AG04449 (cell line): Measurements from ENCODE around the gene GRIN2C.
"Not testable (repeated sequence)": the region's sequence is repeated elsewhere in the genome, so short reads cannot be mapped to it uniquely, and the experiment has no call there.

Source experiments
- CTCF ChIA-PET: fragments of 350-600 bp; formaldehyde crosslinking; extraction: SDS; loops from one replicate; lab custom pipeline; 2021; ENCODE audit warnings: antibody characterized with exemption; lab: Yijun Ruan, JAX
- POLR2A ChIA-PET: fragments of 400-600, 350-600 bp; formaldehyde crosslinking; extraction: SDS; loops from one replicate; lab custom pipeline; 2020; ENCODE audit warnings: antibody characterized with exemption, inconsistent platforms; lab: Yijun Ruan, JAX
- DNase-seq: peaks from one replicate; pipeline ENCODE4 v3.0.0-alpha.2; 2010; ENCODE audit warnings: low read depth, low spot score
- H3K4me3 ChIP-seq: 2 replicates; pipeline ENCODE4 v1.5.1; 2011; ENCODE audit warnings: low read depth, mild to moderate bottlenecking, control low read depth, low read length
- TF ChIP-seq, protein P1 (sequence below): IDR thresholded peaks from one replicate; pipeline ENCODE4 v1.5.1; 2011; ENCODE audit warnings: mild to moderate bottlenecking, moderate library complexity, low read length, control low read depth, inconsistent platforms; ENCODE audit not compliant: insufficient read depth; ENCODE audit errors: missing control alignments

The GRIN2C gene

GRCh38 chr17:74859459-74860228 is at the start of gene GRIN2C:
GRIN2C (minus strand) TSS chr17:74859885; CDS start chr17:74855092, 4,793 bp downstream.
- H3K4me3 ChIP-seq: 0 out of 2 replicates have a peak within 1 kb of the TSS, but pooled peaks have one; percentile 32
- POLR2A ChIA-PET: no interaction called here
- no peak for DNase-seq
- TF ChIP-seq, protein P1, sequence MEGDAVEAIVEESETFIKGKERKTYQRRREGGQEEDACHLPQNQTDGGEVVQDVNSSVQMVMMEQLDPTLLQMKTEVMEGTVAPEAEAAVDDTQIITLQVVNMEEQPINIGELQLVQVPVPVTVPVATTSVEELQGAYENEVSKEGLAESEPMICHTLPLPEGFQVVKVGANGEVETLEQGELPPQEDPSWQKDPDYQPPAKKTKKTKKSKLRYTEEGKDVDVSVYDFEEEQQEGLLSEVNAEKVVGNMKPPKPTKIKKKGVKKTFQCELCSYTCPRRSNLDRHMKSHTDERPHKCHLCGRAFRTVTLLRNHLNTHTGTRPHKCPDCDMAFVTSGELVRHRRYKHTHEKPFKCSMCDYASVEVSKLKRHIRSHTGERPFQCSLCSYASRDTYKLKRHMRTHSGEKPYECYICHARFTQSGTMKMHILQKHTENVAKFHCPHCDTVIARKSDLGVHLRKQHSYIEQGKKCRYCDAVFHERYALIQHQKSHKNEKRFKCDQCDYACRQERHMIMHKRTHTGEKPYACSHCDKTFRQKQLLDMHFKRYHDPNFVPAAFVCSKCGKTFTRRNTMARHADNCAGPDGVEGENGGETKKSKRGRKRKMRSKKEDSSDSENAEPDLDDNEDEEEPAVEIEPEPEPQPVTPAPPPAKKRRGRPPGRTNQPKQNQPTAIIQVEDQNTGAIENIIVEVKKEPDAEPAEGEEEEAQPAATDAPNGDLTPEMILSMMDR: peak; percentile 30
- CTCF ChIA-PET: interaction anchor here (1.2 to 20.6 kb wide), 6 partner anchors 10 to 114 kb away, joined by 3 to 692 read pairs (median 122); partner anchors contain the start of gene NHERF1

- DNase-seq, POLR2A ChIA-PET, H3K4me3 ChIP-seq: not testable (repeated sequence)
- CTCF ChIA-PET: interaction anchor here (1.1 kb wide), 1 partner anchor 52 kb away, joined by 3 read pairs; no protein-coding TSS in a partner anchor
These were observed 49.4 kb upstream of the GRIN2C start for GRCh38 chr17:74909097-74909496.

- POLR2A ChIA-PET: no interaction called here
- TF ChIP-seq, protein P1: no peak
- no peak overlapping the region for H3K4me3 ChIP-seq
- CTCF ChIA-PET: no interaction called here
- no peak for DNase-seq
These were observed 47.3 kb upstream of the GRIN2C start for GRCh38 chr17:74907012-74907411.

GRCh38 chr17:74906214-74906793 is 46.6 kb upstream of the GRIN2C start:
- H3K4me3 ChIP-seq, CTCF ChIA-PET, POLR2A ChIA-PET, DNase-seq: not testable (repeated sequence)

DNA sequence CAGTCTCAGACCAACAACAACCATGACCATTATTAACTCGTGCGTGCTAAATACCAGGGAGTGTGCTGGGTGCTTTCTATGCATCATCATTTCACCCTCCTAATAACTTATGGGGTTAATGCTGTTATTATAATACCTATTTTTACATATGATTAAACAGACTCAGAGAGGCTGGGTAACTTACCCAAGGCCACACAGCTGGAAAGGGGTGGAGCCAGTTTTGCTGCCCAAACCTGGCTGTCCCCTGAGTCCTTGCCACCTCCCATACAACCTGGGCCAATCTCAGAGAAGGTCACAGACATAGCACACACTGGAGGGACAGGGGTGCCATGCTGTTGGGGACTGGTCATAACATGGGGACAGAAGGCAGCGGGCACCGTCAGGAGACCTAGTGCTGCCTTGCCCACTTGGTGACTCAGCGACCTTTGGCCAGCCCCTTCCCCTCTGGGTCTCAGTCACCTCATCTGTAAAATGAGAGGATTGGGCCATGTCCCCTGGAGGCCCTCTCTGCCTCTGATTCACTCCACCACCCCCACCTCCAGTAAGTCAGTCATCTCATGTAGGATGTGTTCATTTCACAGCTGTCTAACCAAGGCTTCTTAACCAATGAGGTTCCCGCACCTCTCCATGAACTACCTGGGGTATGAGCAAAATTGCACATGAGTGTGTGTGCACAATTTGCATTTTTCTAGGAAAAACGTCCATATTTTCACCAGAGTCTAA is 45.2 kb upstream of the GRIN2C start:
- no peak for DNase-seq
- CTCF ChIA-PET: no interaction called here
- no peak overlapping the region for H3K4me3 ChIP-seq
- POLR2A ChIA-PET: no interaction called here
- TF ChIP-seq, protein P1: no peak

DNA sequence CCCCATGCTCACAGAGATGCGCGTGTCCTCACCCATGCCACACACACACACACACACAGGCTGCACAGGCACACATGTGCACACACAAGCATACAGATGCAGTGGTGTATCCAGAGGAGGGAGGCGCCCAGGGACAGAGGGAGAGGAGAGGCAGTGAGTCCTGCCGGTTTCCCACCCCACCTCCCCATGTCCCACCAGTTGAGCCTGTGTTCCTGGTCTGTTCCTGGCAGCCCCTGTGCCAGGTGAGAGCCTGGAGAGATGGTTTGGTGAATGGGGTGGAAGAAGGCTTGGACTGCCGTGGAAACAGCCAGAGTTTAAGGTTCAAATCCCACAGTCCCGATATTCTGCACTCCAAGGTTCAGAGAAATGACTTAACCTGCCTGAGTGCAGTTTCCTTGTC is 44.0 kb upstream of the GRIN2C start:
- no peak overlapping the region for H3K4me3 ChIP-seq
- ChIA-PET CTCF (no interaction called here), POLR2A (no interaction called here)
- no peak for DNase-seq
- TF ChIP-seq, protein P1: no peak

DNA sequence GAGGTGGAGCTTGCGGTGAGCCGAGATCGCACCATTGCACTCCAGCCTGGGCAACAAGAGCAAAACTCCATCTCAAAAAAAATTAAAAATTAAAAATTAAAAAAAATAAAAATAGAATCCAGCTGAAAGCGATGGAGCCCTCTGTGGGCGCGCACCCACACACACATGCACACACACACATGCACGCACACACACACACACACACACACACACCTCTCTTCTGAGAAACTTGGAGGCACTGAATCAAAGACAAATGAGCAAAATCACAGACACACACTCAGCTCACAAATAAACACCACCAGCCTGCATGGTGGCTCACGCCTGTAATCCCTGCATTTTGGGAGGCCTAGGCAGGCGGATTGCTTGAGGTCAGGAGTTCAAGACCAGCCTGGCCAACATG is 43.3 kb upstream of the GRIN2C start:
- TF ChIP-seq, protein P1: no peak
- ChIA-PET POLR2A (no interaction called here), CTCF (no interaction called here)
- no peak for DNase-seq
- H3K4me3 ChIP-seq: no peak overlapping the region
